ENCODE measurements around the gene PGAP6. TPM values are rescaled to one million over a fixed set of nuclear protein-coding genes. Genes with fewer than 3 reads are reported as not detected.

PGAP6 gene
- total and polyA plus RNA-seq, 2 of the 8 experiments (the other 6 are each of a cell fraction or from before 2014, with no cell fraction given): 86.8 to 364 TPM

DNA sequence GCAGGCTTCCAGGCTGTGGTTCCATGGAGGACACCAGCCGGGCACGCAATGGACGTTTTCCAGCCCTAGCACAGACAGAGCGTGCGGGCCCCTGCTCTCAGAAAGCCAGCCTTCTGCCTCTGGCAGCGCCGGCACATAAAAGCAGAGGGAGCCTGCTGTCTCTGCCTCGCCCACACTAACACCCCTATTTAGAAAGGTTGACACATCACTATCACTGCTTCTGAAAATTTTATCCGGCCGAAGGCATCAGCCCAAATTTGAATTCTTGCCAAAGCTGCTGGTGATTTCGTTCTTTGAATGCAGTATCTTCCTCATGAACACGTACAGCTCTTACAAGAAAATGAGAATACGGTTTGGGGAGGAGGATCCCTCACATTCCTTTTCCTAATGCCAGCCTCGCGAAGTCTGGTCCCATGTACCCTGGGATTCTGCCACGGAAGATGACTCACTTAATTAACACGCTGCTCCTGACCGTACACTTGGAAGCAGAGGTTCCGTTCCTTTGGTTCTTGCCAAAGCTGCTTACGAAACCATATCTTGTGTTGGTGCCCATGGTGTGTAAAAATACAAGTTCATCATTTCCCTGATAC lies 42.4 kb upstream of the PGAP6 start:
- Histone ChIP-seq H3K4me1 (replicated peaks in 1 of 4; ENCODE audit: control insufficient read depth in 3 of 4, insufficient read depth in 4 of 4, low read length in 3 of 4) (peaks cover 0 to 15% (median 7%) of the 10 kb centered on the region in 4 experiments; a peak in 4 of 7 replicates), H3K4me3 (ENCODE audit: extremely low read depth in 1 of 4, insufficient read depth in 2 of 4, low read depth in 3 of 4, low read length in 4 of 4) (peak overlapping the region in 1 of 4 experiments; percentile 74; a peak in 2 of 8 replicates), H3K9ac (replicated peaks in 1 of 4; ENCODE audit: extremely low read depth in 1 of 4, low read depth in 3 of 4, low read length in 3 of 4) (no peak overlapping the region), H2BK120ac (replicated peaks; ENCODE audit: low read depth, low read length) (no peak overlapping the region), H4K8ac (ENCODE audit: extremely low read depth, insufficient read depth, low read length) (no peak overlapping the region), H3K56ac (replicated peaks; ENCODE audit: insufficient read length, low read depth, low read length) (no peak overlapping the region), H4K5ac (ENCODE audit: insufficient read length, low read depth, low read length) (no peak overlapping the region), H3K4ac (replicated peaks; ENCODE audit: insufficient read length, low read depth, low read length) (no peak overlapping the region), H2AFZ (ENCODE audit: low read length) (no peak overlapping the region), H2BK15ac (ENCODE audit: low read length) (no peak overlapping the region), H2BK12ac (ENCODE audit: low read depth, low read length) (0 out of 2 replicates have a peak overlapping the region, but pooled peaks have one; percentile 39), H4K91ac (replicated peaks; ENCODE audit: insufficient read length, low read length) (no peak overlapping the region), H3K14ac (ENCODE audit: insufficient read length) (no peak overlapping the region), H3K4me2 (ENCODE audit: insufficient read depth in 1 of 2, low read depth in 2 of 2, low read length in 2 of 2) (peak overlapping the region in 1 of 2 experiments; percentile 86; a peak in 1 of 4 replicates), H4K20me1 (replicated peaks in 1 of 2; ENCODE audit: control insufficient read depth in 1 of 2, insufficient read depth in 2 of 2, low read length in 2 of 2) (peaks cover 4 to 15% of the 10 kb centered on the region in 2 experiments), H3K18ac (ENCODE audit: extremely low read depth, low read length) (no peak overlapping the region), H3K23ac (ENCODE audit: insufficient read length) (no peak overlapping the region), H2BK5ac (ENCODE audit: low read depth, low read length) (no peak overlapping the region), H3K27ac (ENCODE audit: low read depth, low read length) (no peak overlapping the region), H2AK5ac (ENCODE audit: low read depth, low read length) (no peak overlapping the region), H3K79me2 (ENCODE audit: control insufficient read depth in 1 of 2, insufficient read depth in 2 of 2, low read length in 2 of 2) (peaks cover 0 to 23% of the 10 kb centered on the region in 2 experiments; a peak in 2 of 4 replicates), H3K9me3 (ENCODE audit: insufficient read depth in 2 of 2, low read depth in 1 of 2, low read length in 1 of 2) (no peaks in the 10 kb centered on the region), H3K36me3 (ENCODE audit: control insufficient read depth in 2 of 4, insufficient read depth in 4 of 4, low read length in 3 of 4) (no peaks in the 10 kb centered on the region), H3K27me3 (replicated peaks in 1 of 4; ENCODE audit: control insufficient read depth in 3 of 4, extremely low read depth in 1 of 4, insufficient read depth in 3 of 4, low read length in 3 of 4) (peaks cover 11 to 33% (median 24%) of the 10 kb centered on the region in 4 experiments), H3K23me2 (ENCODE audit: low read depth, low read length) (peaks cover 13% of the 10 kb centered on the region; the same call in 1 of the 2 replicates), H2BK20ac (ENCODE audit: low read length) (no peak overlapping the region), H3K79me1 (ENCODE audit: low read depth, low read length) (peaks cover 2% of the 10 kb centered on the region; the same call in 1 of the 2 replicates)
- no peak for TF ChIP-seq HDAC6 (IDR thresholded peaks at IDR 0.05; ENCODE audit: low read depth, low read length)
- TF ChIP-seq TBP (IDR thresholded peaks at IDR 0.05; ENCODE audit: low read depth, low read length): no peak
- no peak for TF ChIP-seq BACH1 (IDR thresholded peaks at IDR 0.05; ENCODE audit: low read length)
- TF ChIP-seq TAF1 (IDR thresholded peaks at IDR 0.05; ENCODE audit: low read depth, low read length): no peak
- no peak for TF ChIP-seq SAP30 (IDR thresholded peaks at IDR 0.05; ENCODE audit: insufficient read depth, insufficient replicate concordance, low read length)
- TF ChIP-seq EGR1 (IDR thresholded peaks at IDR 0.05; ENCODE audit: borderline replicate concordance, low read depth, low read length): no peak
- TF ChIP-seq RBBP5 (IDR thresholded peaks at IDR 0.05; ENCODE audit: borderline replicate concordance, low read depth, low read length): no peak
- no peak for TF ChIP-seq SRF (IDR thresholded peaks at IDR 0.05; ENCODE audit: low read depth, low read length)
- FAIRE-seq (no peak), DNase-seq (ENCODE audit: low read depth in 1 of 2, low spot score in 2 of 2) (no peak)
- 90% methylated on average over 20 of the region's 20 CpGs; no CpG with 5 or more reads in 1 of the 2 experiments for WGBS, 2 experiments (ENCODE audit: extremely low coverage in 1 of 2, insufficient coverage in 1 of 2, insufficient read length in 1 of 2, insufficient replicate concordance in 2 of 2, low coverage in 1 of 2, low lambda C conversion rate in 2 of 2, missing lambda C conversion rate in 1 of 2)
- ChIA-PET POLR2A (ENCODE audit: partially characterized antibody) (interaction anchor here (1.0 to 2.3 kb wide), 6 partner anchors 12 to 207 kb away, joined by 3 to 8 read pairs (median 5); partner anchors contain the start of genes DECR2 and WFIKKN1), CTCF (ENCODE audit: partially characterized antibody) (interaction anchor here (0.6 to 2.9 kb wide), 10 partner anchors 10 to 159 kb away, joined by 3 to 12 read pairs (median 4); no protein-coding TSS in a partner anchor)

Data from H1 (cell line).